GM04504 (cell line): Measurements from ENCODE around the gene RTN4RL1.

Experiments
- DNase-seq: peaks from one replicate; pipeline ENCODE4 v3.0.0-alpha.2; 2012; ENCODE audit warnings: low read depth

RTN4RL1 gene

DNA sequence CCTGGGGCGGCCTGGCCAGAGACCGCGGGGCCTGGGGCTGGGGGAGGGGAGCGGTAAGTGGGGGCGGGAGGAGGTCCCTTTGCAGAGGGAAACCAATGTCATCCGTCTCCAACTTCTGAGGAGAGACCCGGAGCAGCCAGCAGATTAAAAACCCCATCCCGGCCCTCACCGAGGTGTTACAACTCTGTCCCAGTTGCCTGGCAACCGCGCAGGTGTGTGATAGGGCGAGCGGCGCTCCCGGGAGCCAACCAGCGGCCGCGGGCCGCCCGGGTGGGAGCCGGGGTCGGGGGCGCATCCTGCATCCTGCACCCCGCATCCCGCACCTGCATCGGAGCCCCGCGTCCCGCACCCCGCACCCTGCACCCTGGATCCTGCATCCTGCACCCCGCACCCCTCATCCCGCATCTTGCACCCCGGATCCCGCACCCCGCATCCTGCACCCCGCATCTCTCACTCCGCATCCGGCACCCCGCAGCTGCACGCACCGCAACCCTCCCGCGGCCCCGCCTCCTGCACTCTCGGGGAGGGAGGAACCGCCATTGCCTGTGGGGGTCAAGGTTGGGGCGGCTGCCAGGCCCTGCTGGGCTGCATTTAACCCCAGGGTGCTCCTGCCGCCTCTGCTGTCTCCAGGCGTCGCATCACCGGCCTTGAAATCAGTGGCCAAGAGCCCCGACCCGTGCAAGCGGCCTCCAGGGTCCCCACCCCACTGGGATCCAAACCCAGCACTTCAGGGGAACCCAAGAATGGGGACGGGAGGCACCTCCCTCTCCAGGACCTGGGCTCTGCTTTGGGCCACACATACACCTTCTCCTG, 47.3 kb downstream of the RTN4RL1 start:
- DNase-seq: no peak

- no peak for DNase-seq
These were observed 48.5 kb downstream of the RTN4RL1 start for GRCh38 chr17:1976683-1977064.

- no peak for DNase-seq
These were observed 49.0 kb downstream of the RTN4RL1 start for GRCh38 chr17:1976000-1976682.

DNA sequence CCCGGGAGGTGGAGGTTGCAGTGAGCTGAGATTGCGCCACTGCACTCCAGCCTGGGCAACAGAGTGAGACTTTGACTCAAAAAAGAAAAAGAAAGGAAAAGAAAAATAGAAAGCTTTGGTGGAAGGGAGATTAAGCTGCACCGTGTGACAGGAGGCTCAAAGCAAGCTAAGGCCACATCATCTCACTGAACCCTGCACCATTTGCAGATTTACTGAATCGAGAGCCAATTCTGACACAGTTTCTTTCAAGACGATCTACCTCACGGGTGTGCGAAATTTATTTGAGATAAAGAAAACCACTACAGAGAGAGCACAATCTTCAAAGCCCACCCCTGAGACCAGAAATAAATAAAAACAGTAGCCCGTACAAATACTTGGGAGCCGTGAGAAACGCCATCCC, 49.6 kb downstream of the RTN4RL1 start:
- DNase-seq: no peak

GRCh38 chr17:1972487-1973160, 52.5 kb downstream of the RTN4RL1 start:
- DNase-seq: no peak

DNA sequence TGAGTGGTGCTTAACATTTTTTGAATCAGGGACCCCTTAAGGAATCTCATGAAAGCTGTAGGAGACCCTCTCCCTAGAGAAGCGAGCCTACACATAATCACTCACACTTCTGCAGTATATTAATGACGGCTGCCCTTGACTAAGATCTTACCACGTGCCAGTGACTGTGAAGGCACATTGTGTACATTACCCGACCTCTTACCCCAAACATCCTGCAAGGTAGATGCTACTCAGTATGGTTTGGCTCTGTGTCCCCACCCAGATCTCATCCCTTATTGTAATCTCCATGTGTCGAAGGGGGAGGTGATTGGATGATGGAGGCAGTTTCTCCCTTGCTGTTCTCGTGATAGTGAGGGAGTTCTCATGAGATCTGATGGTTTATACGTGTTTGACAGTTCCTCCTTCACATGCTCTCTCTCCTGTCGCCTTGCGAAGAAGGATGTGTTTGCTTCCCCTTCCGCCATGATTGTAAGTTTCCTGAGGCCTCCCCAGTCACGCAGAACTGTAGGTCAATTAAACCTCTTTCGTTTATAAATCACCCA, 54.2 kb downstream of the RTN4RL1 start:
- no peak for DNase-seq

- DNase-seq: no peak
These were observed 55.4 kb downstream of the RTN4RL1 start for GRCh38 chr17:1969712-1970111.

GRCh38 chr17:1967213-1967612, 57.9 kb downstream of the RTN4RL1 start:
- no peak for DNase-seq

- no peak for DNase-seq
These were observed 58.7 kb downstream of the RTN4RL1 start for GRCh38 chr17:1966274-1967086.

DNA sequence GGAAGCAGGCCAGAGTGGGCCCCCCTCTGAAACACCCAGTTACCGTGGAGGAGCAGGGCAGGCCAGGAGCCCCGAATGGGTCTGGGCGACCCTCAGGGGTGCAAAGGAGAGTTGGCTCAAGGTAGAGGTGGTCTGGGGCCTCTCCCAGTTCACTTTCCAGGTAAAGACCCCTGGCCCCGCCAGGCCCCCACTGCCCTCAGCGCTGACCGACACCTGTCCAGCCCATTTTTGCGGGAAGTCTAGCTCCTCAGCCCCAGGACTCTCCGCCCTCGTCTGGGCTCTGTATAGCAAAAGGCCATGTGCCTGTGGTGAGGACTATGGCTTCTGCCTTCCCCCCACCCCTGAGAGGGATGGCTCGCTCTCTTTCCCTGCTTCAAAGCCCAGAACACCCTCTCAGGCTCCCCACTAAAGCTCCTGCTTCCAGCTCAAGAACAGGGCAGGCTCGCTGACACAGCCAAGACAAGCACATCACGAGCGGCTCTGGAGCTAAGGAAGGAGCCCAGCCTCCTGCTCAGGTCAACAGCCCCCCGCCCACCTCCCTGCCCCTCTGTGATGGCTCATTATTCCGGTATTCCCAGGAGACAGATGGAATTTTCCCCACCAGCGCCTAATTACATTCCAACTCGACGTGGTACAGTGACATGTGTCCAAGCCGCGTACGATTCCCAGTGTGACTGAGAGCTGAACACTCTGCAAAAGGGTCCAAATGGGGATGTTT, 59.4 kb downstream of the RTN4RL1 start:
- DNase-seq: no peak

GRCh38 chr17:1963250-1963649, 61.9 kb downstream of the RTN4RL1 start:
- DNase-seq: no peak

GRCh38 chr17:1961189-1961588, 63.9 kb downstream of the RTN4RL1 start:
- DNase-seq: no peak

GRCh38 chr17:1960545-1960912, 64.6 kb downstream of the RTN4RL1 start:
- DNase-seq: no peak

DNA sequence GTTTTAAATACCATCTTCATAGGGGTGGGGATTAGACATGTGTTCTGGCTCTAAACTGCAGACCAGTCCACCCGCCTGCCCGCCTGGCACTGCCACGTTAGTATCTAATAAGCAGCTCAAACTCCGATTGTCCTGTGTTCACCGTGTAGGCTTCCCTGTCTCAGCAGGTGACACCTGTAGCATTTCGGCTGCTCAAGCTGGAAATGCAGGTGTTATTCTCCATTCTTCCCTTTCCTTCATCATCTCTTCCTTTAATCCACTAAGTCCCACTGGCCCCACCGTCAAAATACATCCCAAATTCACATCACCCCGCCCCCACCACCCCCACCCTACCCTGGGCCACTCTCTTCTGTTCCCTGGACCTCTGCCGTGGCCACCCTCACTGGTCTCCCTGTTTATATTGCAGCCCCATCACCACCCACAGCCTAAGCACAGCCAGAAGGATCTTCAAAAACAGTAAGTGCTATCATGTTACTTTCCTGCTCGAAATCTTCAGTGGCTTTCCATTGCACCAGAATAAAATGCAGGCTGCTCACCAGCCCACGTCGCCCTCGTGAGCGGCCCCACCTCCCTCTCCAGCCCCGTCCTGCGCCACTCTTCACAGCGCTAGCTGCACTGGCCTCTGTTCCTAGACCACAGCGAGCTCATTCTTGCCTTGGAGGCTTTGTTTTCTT, 65.1 kb downstream of the RTN4RL1 start:
- DNase-seq: no peak

DNA sequence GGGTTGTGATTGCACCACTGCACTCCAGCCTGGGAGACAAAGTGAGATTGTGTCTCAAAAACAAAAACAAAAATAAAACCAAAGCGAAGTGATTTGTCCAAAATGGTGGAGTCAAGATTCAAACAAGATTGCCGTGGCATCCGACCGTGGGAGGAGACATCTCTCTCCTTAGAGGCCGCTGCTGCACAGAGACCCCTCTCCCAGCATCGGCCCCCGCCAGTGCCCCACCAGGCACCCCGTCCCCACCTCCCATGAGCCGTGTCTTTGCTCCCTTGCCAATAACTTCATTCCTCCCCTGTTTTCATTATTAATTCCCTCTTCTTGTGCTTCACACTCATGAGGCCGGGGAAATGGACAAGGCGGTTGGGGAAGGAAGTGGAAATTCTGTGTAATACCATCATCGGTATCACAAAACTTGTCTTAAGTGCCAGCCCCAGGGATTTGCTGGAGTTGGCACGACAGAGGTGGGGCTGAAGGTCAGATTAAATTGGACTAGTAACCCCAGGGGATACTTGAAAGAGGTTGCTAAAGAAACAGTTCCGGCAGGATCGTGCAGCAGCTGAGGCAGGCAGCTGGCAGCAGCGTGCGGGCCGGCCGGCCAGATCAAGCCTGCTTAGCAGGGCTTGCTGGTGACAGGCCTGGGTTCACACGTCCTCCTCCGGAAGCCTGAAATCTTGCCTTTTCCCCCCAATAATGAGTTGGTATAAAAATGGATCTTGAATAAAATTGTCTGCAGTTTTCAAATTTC, 66.8 kb downstream of the RTN4RL1 start:
- no peak for DNase-seq

DNA sequence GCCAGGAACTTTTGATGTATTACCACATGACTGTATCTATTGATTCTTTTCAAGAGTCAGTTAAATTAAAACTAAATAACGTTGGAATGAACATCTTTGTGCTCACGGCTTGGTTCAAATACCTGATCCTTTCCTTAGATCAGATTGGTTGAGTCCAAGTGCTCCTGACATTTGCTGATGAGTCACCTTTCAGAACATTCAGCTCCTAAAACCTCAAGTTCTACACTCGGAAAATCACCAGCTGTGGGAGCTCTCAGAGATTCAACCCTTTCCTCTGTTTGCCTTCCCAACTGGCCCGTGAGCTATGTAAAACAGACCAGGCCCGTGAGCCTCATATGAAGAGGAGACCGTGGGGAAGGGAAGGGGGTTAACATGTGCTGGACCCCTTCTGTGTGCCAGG, 68.1 kb downstream of the RTN4RL1 start:
- DNase-seq: no peak

GRCh38 chr17:1956134-1956533, 69.0 kb downstream of the RTN4RL1 start:
- no peak for DNase-seq

DNA sequence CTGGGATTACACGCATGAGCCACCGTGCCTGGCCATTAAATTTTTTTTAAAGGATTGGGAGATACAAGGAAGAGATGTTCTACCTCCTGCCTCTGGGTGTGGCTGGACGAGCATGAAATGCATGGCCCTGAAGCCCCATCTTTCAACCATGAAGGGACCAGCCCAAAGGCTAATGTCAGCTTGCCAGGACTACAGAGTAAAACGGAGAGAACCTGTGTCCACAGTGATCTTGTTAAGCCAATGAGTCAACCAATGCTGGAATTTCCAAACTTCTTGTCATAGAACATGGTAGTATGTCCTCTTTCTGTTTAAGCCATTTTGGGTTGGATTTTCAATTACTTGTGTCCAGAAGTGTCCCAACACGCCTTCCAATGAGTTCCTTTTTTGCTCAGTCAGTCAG, 71.3 kb downstream of the RTN4RL1 start:
- no peak for DNase-seq

DNA sequence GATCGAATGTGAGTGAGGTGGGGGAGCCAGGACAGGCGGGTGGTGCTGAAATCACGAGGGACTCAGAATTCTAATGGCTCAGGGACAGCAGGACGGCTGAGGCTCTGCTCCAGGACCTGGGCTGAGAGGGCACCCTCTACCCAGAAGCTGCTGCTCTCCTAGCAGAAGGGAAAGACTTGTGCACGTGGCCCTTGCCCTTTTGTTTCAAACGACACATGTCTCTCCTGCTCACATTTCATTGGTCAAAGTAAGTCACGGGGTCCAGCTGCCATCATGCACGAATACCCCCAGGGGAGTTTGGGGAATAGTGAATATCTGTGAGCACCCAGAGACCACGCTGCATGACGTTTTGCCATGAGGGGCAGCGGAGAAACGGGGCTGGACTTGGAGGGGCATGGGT, 73.2 kb downstream of the RTN4RL1 start:
- no peak for DNase-seq

GRCh38 chr17:1949754-1950153, 75.4 kb downstream of the RTN4RL1 start:
- DNase-seq: no peak
